NOMO-1 treated with dmso at 0.1 percent for 144 hours (cell line): ENCODE measurements around the gene ARSJ.
"Not testable (repeated sequence)": the region's sequence is repeated elsewhere in the genome, so short reads cannot be mapped to it uniquely, and the experiment has no call there.

Experiments
- DNase-seq: peaks from one replicate; lab custom pipeline; 2025; ENCODE audit not compliant: unreplicated experiment; lab: John Stamatoyannopoulos, UW

The ARSJ gene

GRCh38 chr4:113958766-113959538, 20.5 kb downstream of the ARSJ start:
- peak; percentile 34 for DNase-seq

GRCh38 chr4:113957956-113958355, 21.5 kb downstream of the ARSJ start:
- DNase-seq, result no peak

- DNase-seq, result no peak
These were observed 23.5 kb downstream of the ARSJ start for GRCh38 chr4:113955948-113956347.

- no peak for DNase-seq
These were observed 24.0 kb downstream of the ARSJ start for GRCh38 chr4:113955411-113955810.

GRCh38 chr4:113953888-113954287, 25.6 kb downstream of the ARSJ start:
- no peak for DNase-seq

GRCh38 chr4:113952452-113953029, 26.9 kb downstream of the ARSJ start:
- DNase-seq, result peak; percentile 39

GRCh38 chr4:113951263-113951662, 28.2 kb downstream of the ARSJ start:
- DNase-seq, result no peak

GRCh38 chr4:113950207-113950606, 29.2 kb downstream of the ARSJ start:
- no peak for DNase-seq

GRCh38 chr4:113947484-113947883, 32.0 kb downstream of the ARSJ start:
- no peak for DNase-seq

GRCh38 chr4:113945906-113946305, 33.5 kb downstream of the ARSJ start:
- DNase-seq, result no peak

- DNase-seq, result no peak
These were observed 35.6 kb downstream of the ARSJ start for GRCh38 chr4:113943863-113944262.

- DNase-seq, result no peak
These were observed 36.4 kb downstream of the ARSJ start for GRCh38 chr4:113943085-113943484.

- DNase-seq, result no peak
These were observed 37.6 kb downstream of the ARSJ start for GRCh38 chr4:113941836-113942235.

- DNase-seq, result not testable (repeated sequence)
These were observed 39.3 kb downstream of the ARSJ start for GRCh38 chr4:113940103-113940502.

GRCh38 chr4:113935190-113935589, 44.3 kb downstream of the ARSJ start:
- DNase-seq, result no peak

- not testable (repeated sequence) for DNase-seq
These were observed 54.7 kb downstream of the ARSJ start for GRCh38 chr4:113924706-113925105.

GRCh38 chr4:113921089-113921794, 58.2 kb downstream of the ARSJ start:
- no peak for DNase-seq

GRCh38 chr4:113919611-113920010, 59.8 kb downstream of the ARSJ start:
- DNase-seq, result no peak

GRCh38 chr4:113919145-113919544, 60.3 kb downstream of the ARSJ start:
- no peak for DNase-seq

GRCh38 chr4:113908829-113909228, 70.6 kb downstream of the ARSJ start:
- DNase-seq, result no peak

GRCh38 chr4:113907559-113907958, 71.9 kb downstream of the ARSJ start:
- no peak for DNase-seq

- no peak for DNase-seq
These were observed 74.1 kb downstream of the ARSJ start for GRCh38 chr4:113905301-113905700.
